Neural cell (in vitro differentiated cells): Measurements from ENCODE around the gene ZNF385D. TPM values are rescaled to one million over a fixed set of nuclear protein-coding genes. Genes with fewer than 3 reads are reported as not detected.
A peak's percentile ranks its signal among the peaks of the same experiment; 100 is the strongest.

ENCODE experiments used
- H2AFZ ChIP-seq: fragments of 200-600, 300-800 bp; sonication (generic), shearing (Covaris generic); 2 replicates; pipeline ENCODE4 v1.6.0; 2014; ENCODE audit warnings: low read depth, mild to moderate bottlenecking, antibody characterized with exemption, low read length, moderate library complexity
- H3F3A ChIP-seq: fragments of 200-600 bp; shearing (Covaris generic); 2 replicates; pipeline ENCODE4 v1.6.1; 2016; ENCODE audit warnings: mild to moderate bottlenecking, moderate library complexity, mixed read lengths, antibody characterized with exemption, low read length; ENCODE audit not compliant: insufficient read depth, poor library complexity, severe bottlenecking
- H3K27ac ChIP-seq: fragments of 200-600, 300-800 bp; sonication (generic), shearing (Covaris generic); 2 replicates; pipeline ENCODE4 v1.5.1; 2014; ENCODE audit warnings: mild to moderate bottlenecking, low read length, moderate library complexity
- H3K27me3 ChIP-seq: fragments of 300-800, 200-600 bp; sonication (generic), shearing (Covaris generic); 2 replicates; pipeline ENCODE4 v1.6.0; 2014; ENCODE audit warnings: mild to moderate bottlenecking, low read depth, low read length, moderate library complexity; ENCODE audit not compliant: insufficient read depth
- H3K36me3 ChIP-seq: fragments of 300-800, 200-600 bp; sonication (generic), shearing (Covaris generic); 2 replicates; pipeline ENCODE4 v1.5.1; 2014; ENCODE audit warnings: mild to moderate bottlenecking, antibody characterized with exemption, low read length, moderate library complexity; ENCODE audit not compliant: insufficient read depth
- H3K4me2 ChIP-seq: fragments of 300-800, 200-600 bp; sonication (generic), shearing (Covaris generic); 2 replicates; pipeline ENCODE4 v1.6.0; 2014; ENCODE audit warnings: mild to moderate bottlenecking, low read length
- H3K4me3 ChIP-seq: fragments of 300-800, 200-600 bp; sonication (generic), shearing (Covaris generic); 2 replicates; pipeline ENCODE4 v1.5.1; 2014; ENCODE audit warnings: mild to moderate bottlenecking, low read length, moderate library complexity
- H3K79me2 ChIP-seq: fragments of 200-600 bp; shearing (Covaris generic); replicated peaks from 2 replicates; pipeline ENCODE4 v1.6.0; 2014; ENCODE audit warnings: mild to moderate bottlenecking, low read length, moderate library complexity; ENCODE audit not compliant: insufficient read depth
- H3K9ac ChIP-seq: fragments of 300-800, 200-600 bp; sonication (generic), shearing (Covaris generic); 2 replicates; pipeline ENCODE4 v1.6.1; 2016; ENCODE audit warnings: mild to moderate bottlenecking, low read length, mixed read lengths
- H3K9me2 ChIP-seq: fragments of 200-600 bp; shearing (Covaris generic); 2 replicates; pipeline ENCODE4 v1.6.1; 2016; ENCODE audit warnings: mild to moderate bottlenecking, low read length, mixed read lengths; ENCODE audit not compliant: insufficient read depth
- H3K9me3 ChIP-seq: fragments of 200-600, 300-800 bp; sonication (generic), shearing (Covaris generic); 2 replicates; pipeline ENCODE4 v1.6.1; 2016; ENCODE audit warnings: mild to moderate bottlenecking, mixed run types, low read length, moderate library complexity, mixed read lengths
- H4K20me1 ChIP-seq: fragments of 200-600 bp; shearing (Covaris generic); 2 replicates; pipeline ENCODE4 v1.6.1; 2016; ENCODE audit warnings: mild to moderate bottlenecking, mixed run types; ENCODE audit not compliant: insufficient read depth
- CTCF ChIP-seq: fragments of 450-650 bp; IDR thresholded peaks from 2 replicates; pipeline ENCODE4 v1.5.1; 2014; ENCODE audit warnings: antibody characterized with exemption, mild to moderate bottlenecking, moderate library complexity; ENCODE audit not compliant: poor library complexity, severe bottlenecking
- EP300 ChIP-seq: fragments of 450-650 bp; conservative IDR thresholded peaks from 2 replicates; pipeline ENCODE4 v1.6.1; 2014; ENCODE audit warnings: antibody characterized with exemption, mild to moderate bottlenecking, moderate library complexity; ENCODE audit not compliant: poor library complexity, severe bottlenecking
- EZH2 ChIP-seq: fragments of 200-600, 300-800 bp; shearing (Covaris generic), sonication (generic); IDR thresholded peaks from 2 replicates; pipeline ENCODE4 v1.6.1; 2014; ENCODE audit warnings: antibody characterized with exemption, low read length, borderline replicate concordance, mild to moderate bottlenecking; ENCODE audit not compliant: insufficient read depth, poor library complexity, severe bottlenecking
- POLR2AphosphoS5 ChIP-seq: IDR thresholded peaks from 2 replicates; pipeline ENCODE4 v1.6.1; 2012
- RAD21 ChIP-seq: fragments of 450-650 bp; conservative IDR thresholded peaks from 2 replicates; pipeline ENCODE4 v1.6.1; 2014; ENCODE audit warnings: antibody characterized with exemption, mild to moderate bottlenecking, moderate library complexity
- REST ChIP-seq: IDR thresholded peaks from 2 replicates; pipeline ENCODE4 v1.6.1; 2012; ENCODE audit warnings: borderline replicate concordance
- SMC3 ChIP-seq: fragments of 450-650 bp; conservative IDR thresholded peaks from 2 replicates; pipeline ENCODE4 v1.6.1; 2014; ENCODE audit warnings: antibody characterized with exemption, mild to moderate bottlenecking, moderate library complexity; ENCODE audit not compliant: poor library complexity
- TAF1 ChIP-seq: IDR thresholded peaks from 2 replicates; pipeline ENCODE4 v1.6.1; 2012; ENCODE audit warnings: low read depth
- polyA plus RNA-seq: library from polyadenylated mRNA; depleted of rRNA; stranded (reverse); fragments of >200 nt; gene quantifications from 2 replicates; pipeline ENCODE4 v1.2.3, GENCODE V29; 2014

Gene ZNF385D
- polyA plus RNA-seq, 1 donor from 2014 or later: 3.4 TPM

GRCh38 chr3:21754839-21755238 is 3.8 kb upstream of the ZNF385D start:
- Histone ChIP-seq H3K36me3 (no peaks in the 10 kb centered on the region), H3K9ac (no peak overlapping the region), H3K27ac (no peak overlapping the region), H3K79me2 (no peaks in the 10 kb centered on the region), H3K9me2 (no peaks in the 10 kb centered on the region), H3K4me2 (no peak overlapping the region), H3K4me3 (no peak overlapping the region), H3F3A (no peaks in the 10 kb centered on the region), H4K20me1 (no peaks in the 10 kb centered on the region), H3K9me3 (no peaks in the 10 kb centered on the region), H2AFZ (no peak overlapping the region), H3K27me3 (no peaks in the 10 kb centered on the region)
- TF ChIP-seq RAD21 (no peak), TAF1 (no peak), EZH2 (no peak), SMC3 (no peak), EP300 (no peak), POLR2AphosphoS5 (no peak), REST (no peak)

- Histone ChIP-seq H3F3A (no peaks in the 10 kb centered on the region), H3K36me3 (no peaks in the 10 kb centered on the region), H4K20me1 (no peaks in the 10 kb centered on the region), H3K27ac (no peak overlapping the region), H3K9me2 (no peaks in the 10 kb centered on the region), H3K4me2 (no peak overlapping the region), H3K4me3 (no peak overlapping the region), H3K27me3 (no peaks in the 10 kb centered on the region), H3K9me3 (no peaks in the 10 kb centered on the region), H3K79me2 (no peaks in the 10 kb centered on the region), H3K9ac (no peak overlapping the region), H2AFZ (no peak overlapping the region)
- TF ChIP-seq RAD21 (peak; percentile 71), EZH2 (no peak), EP300 (no peak), CTCF (peak; percentile 67), POLR2AphosphoS5 (no peak), SMC3 (peak; percentile 67), TAF1 (no peak)
Observed at GRCh38 chr3:21752749-21753347, 1.8 kb upstream of the ZNF385D start.
